Measurements from ENCODE around the gene GZMM.
A peak's percentile ranks its signal among the peaks of the same experiment; 100 is the strongest.

The GZMM gene

DNA sequence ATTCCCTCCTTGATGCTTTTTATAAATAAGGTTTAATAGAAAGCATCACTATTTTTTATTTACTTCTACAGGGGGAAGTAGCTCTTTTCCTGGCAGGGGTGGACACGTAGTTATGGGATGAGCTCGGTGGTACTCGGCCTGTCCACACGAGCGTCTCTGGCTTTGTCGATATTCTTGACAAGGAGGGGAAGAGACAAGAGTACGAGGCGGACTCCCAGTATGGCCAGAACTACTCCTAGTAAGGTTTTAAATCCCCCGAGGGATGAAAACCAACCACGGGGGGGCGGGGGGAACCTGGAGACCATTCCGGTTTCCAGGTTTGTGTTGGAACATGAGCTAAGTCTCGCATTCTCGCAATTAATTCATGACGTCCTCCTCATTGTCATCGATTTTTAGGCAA is 23.0 kb downstream of the GZMM start:
- no peak for DNase-seq (ENCODE audit: low spot score)

DNA sequence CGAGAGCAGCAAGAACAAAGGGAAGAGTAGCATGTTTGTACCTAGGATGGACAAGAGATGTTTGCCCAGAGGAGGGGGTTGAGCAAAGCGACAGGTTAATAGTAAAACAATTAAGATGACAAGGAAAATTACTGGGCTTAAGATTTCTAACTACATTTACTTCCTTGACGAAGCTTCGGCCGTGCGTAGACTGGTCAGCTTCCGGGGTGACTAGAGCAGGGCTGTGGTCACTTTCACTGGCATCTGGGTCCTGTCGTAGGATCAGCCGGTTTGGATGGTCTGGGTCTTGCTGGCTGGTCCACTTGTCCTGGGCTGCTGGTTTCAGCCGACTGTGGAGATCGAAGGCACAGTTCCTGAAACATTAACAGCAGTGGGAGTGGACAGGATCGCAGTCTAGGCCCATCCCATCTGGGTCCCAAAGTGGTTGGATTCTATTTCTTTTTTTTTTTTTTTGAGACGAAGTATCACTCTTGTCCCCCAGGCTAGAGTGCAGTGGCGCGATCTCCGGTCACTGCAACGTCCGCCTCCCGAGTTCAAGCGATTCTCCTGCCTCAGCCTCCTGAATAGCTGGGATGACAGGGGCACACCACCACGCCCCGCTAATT is 23.5 kb downstream of the GZMM start:
- no peak for DNase-seq (ENCODE audit: low spot score)

DNA sequence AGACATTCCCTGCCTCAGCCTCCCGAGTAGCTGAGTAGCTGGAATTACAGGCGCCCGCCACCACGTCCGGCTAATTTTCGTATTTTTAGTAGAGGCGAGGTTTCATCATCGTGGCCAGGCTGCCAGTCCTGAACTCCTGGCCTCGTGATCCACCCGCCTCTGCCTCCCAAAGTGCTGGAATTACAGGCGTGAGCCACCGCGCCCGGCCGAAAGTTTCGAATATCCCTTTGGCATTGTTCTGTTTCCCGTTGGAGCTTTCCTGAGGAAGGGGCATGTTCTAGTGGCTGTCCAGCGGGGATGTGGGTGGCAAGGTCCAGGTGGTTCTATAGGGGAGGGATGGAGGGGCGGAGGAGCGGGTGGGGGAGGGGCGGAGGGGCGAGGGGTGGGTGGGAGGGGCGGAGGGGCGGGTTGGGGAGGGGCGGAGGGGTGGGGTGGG is 26.4 kb downstream of the GZMM start:
- DNase-seq (ENCODE audit: low spot score), result no peak

- peak; percentile 87 for DNase-seq (ENCODE audit: low spot score)
Measured at GRCh38 chr19:570937-571565, 27.2 kb downstream of the GZMM start.

DNA sequence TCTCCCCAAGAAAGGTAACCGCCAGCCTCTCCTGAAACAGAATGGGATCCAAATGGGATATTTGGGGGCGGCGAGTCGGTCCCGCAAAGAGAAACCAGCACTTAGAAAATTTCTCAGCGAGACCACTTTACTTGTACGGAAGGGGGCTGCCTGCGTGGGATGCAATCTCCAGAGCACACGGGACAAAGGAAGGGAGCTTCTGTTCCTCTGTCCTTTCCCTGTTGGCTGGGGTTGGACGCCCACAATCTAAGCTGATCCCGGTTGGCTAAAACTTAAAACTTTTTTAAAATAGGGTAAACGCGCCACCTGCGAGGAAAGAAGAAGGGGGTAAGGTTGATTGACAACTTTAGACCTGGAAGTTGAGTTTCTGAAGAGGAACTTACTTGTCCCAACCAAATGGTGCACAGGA is 27.7 kb downstream of the GZMM start:
- DNase-seq (ENCODE audit: low spot score), result peak; percentile 71

- peak; percentile 99 for DNase-seq (ENCODE audit: low spot score)
Measured at GRCh38 chr19:572140-572742, 28.4 kb downstream of the GZMM start, which contains the start of gene BSG. Gene BSG (plus strand): TSS chr19:572596. CDS start chr19:572635, 39 bp downstream.

- no peak for DNase-seq (ENCODE audit: low spot score)
Measured at GRCh38 chr19:572743-573518, 29.1 kb downstream of the GZMM start.

- DNase-seq (ENCODE audit: low spot score), result no peak
Measured at GRCh38 chr19:573519-573825, 29.6 kb downstream of the GZMM start.

- no peak for DNase-seq (ENCODE audit: low spot score)
Measured at GRCh38 chr19:574658-575526, 31.0 kb downstream of the GZMM start.

GRCh38 chr19:575527-576506 is 32.0 kb downstream of the GZMM start:
- DNase-seq (ENCODE audit: low spot score), result no peak

- no peak for DNase-seq (ENCODE audit: low spot score)
Measured at GRCh38 chr19:576768-577438, 33.0 kb downstream of the GZMM start.

- no peak for DNase-seq (ENCODE audit: low spot score)
Measured at GRCh38 chr19:577439-578392, 33.9 kb downstream of the GZMM start.

DNA sequence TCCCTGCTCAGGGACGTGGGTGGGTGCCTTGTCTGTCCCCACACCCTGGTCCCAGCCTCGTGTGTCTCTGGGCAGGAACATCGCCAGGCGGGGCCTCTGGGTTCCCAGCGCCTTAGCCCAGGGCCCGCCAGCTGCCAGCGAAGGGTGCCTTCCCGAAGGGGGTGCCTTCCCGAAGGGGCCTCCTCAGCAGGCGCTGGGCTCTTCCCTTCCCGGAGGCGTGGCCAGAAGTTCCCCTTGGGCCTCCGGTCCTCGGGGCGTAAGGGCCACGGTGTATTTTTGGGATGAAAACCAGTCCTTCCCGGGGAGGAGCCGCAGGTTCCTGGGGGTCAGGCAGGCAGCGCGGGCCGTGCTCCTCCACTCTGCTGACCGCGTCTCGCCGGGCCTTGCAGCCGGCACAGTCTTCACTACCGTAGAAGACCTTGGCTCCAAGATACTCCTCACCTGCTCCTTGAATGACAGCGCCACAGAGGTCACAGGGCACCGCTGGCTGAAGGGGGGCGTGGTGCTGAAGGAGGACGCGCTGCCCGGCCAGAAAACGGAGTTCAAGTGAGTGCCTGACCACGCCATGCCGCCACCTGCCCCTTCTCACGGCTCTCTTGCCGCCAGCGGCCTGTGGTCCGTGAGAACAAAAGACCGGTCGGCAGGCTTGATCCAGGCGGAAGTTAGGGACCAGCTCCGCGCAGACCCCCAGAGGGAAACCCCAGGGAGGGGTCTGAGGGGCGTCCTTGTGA is 35.4 kb downstream of the GZMM start:
- no peak for DNase-seq (ENCODE audit: low spot score)

GRCh38 chr19:579842-580155 is 35.9 kb downstream of the GZMM start:
- DNase-seq (ENCODE audit: low spot score), result no peak

DNA sequence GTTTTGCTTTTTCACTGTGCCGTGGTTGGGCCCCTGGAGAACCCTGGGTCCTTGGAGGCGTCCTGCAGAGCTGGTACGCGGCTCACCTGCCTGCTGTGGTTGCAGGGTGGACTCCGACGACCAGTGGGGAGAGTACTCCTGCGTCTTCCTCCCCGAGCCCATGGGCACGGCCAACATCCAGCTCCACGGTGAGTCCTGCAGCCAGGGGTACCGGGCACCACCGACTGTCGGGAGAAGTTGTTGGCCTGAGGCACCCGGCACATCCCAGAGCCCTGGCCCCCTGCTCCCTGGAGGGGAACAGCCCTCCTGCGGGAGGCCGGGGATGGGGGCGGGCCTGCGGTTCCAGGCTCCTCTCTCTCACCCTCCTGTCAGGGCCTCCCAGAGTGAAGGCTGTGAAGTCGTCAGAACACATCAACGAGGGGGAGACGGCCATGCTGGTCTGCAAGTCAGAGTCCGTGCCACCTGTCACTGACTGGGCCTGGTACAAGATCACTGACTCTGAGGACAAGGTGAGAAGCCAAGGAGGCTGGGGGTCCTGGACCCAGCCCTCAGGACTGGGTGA is 36.5 kb downstream of the GZMM start:
- DNase-seq (ENCODE audit: low spot score), result no peak

DNA sequence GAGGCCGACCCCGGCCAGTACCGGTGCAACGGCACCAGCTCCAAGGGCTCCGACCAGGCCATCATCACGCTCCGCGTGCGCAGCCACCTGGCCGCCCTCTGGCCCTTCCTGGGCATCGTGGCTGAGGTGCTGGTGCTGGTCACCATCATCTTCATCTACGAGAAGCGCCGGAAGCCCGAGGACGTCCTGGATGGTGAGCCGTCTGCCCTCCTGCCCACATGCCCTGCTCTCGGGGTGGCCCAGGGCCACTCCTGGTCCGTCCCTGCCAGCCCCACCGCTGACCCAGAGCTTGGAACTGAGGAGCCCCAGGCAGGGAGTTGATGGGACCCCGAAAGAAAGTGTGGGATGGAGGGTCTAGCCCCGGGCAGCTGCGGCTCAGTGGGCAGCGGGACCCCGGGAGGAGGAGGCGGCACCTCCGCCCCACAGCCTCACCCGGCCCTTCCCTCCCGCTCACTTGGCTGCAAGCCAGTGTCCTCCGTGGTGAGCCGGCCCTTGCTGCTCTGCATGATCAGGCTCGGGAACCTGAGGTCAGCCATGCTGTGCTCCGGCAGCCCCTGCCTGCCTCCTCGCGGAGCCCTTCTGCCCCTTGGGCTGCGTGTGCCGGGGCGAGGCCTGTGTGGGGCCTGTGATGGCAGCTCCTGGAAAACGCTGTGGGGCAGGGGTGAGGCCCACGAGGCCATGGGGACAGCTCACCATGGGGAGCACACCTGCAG is 37.7 kb downstream of the GZMM start:
- DNase-seq (ENCODE audit: low spot score), result no peak

- DNase-seq (ENCODE audit: low spot score), result no peak
Measured at GRCh38 chr19:582497-583197, 38.8 kb downstream of the GZMM start.

Measured in HuH-7.5 (cell line).